Ureter (tissue), 1 donor: ENCODE results near the gene EEF1AKMT1. TPM values are rescaled to one million over a fixed set of nuclear protein-coding genes. Genes with fewer than 3 reads are reported as not detected.

ENCODE experiments used
- DNase-seq: peaks from one replicate; pipeline ENCODE4 v3.0.0-alpha.2; 2020; ENCODE audit warnings: low spot score
- total RNA-seq: library from RNA; stranded (reverse); gene quantifications from one replicate; pipeline ENCODE4 v1.2.4, GENCODE V29; 2023
- donor health status: DM: yes; HTN: yes; CAD: no.

Gene EEF1AKMT1
- total RNA-seq: 14.2 TPM

GRCh38 chr13:20773194-20774080 lies at the start of gene EEF1AKMT1:
EEF1AKMT1 (minus strand) TSS chr13:20773961; CDS start chr13:20757598, 16,363 bp downstream.
- peak; percentile 94 for DNase-seq

- no peak for DNase-seq
These were observed 49.3 kb upstream of the EEF1AKMT1 start for GRCh38 chr13:20823071-20823470.

GRCh38 chr13:20822406-20822805 lies 48.6 kb upstream of the EEF1AKMT1 start:
- no peak for DNase-seq

GRCh38 chr13:20819715-20820114 lies 46.0 kb upstream of the EEF1AKMT1 start:
- no peak for DNase-seq

- no peak for DNase-seq
These were observed 41.7 kb upstream of the EEF1AKMT1 start for GRCh38 chr13:20815464-20815863.

- DNase-seq: peak; percentile 87
These were observed 40.6 kb upstream of the EEF1AKMT1 start for GRCh38 chr13:20814224-20814910.

GRCh38 chr13:20812890-20813289 lies 39.1 kb upstream of the EEF1AKMT1 start:
- no peak for DNase-seq

- no peak for DNase-seq
These were observed 37.0 kb upstream of the EEF1AKMT1 start for GRCh38 chr13:20810808-20811207.

GRCh38 chr13:20808874-20809273 lies 35.1 kb upstream of the EEF1AKMT1 start:
- DNase-seq: no peak

- DNase-seq: no peak
These were observed 29.6 kb upstream of the EEF1AKMT1 start for GRCh38 chr13:20803180-20803965.

GRCh38 chr13:20801707-20802106 lies 27.9 kb upstream of the EEF1AKMT1 start:
- no peak for DNase-seq

GRCh38 chr13:20799726-20800416 lies 26.1 kb upstream of the EEF1AKMT1 start:
- DNase-seq: no peak

- no peak for DNase-seq
These were observed 24.3 kb upstream of the EEF1AKMT1 start for GRCh38 chr13:20798027-20798426.

GRCh38 chr13:20796791-20797508 lies 23.2 kb upstream of the EEF1AKMT1 start:
- no peak for DNase-seq

GRCh38 chr13:20789665-20790064 lies 15.9 kb upstream of the EEF1AKMT1 start:
- no peak for DNase-seq

- DNase-seq: no peak
These were observed 14.6 kb upstream of the EEF1AKMT1 start for GRCh38 chr13:20788312-20788711.

- no peak for DNase-seq
These were observed 13.4 kb upstream of the EEF1AKMT1 start for GRCh38 chr13:20787180-20787579.

- DNase-seq: no peak
These were observed 8.5 kb upstream of the EEF1AKMT1 start for GRCh38 chr13:20782116-20782708.

- no peak for DNase-seq
These were observed 6.6 kb upstream of the EEF1AKMT1 start for GRCh38 chr13:20780317-20780716.

- no peak for DNase-seq
These were observed 5.6 kb upstream of the EEF1AKMT1 start for GRCh38 chr13:20779405-20779804.
